ENCODE measurements around the gene MZT2B.
"Not testable (repeated sequence)": the region's sequence is repeated elsewhere in the genome, so short reads cannot be mapped to it uniquely, and the experiment has no call there.

The MZT2B gene

GRCh38 chr2:130202518-130202917 lies 20.5 kb downstream of the MZT2B start:
- peak in 1 of 58 donors; percentile 10 for DNase-seq

GRCh38 chr2:130203150-130203549 lies 21.1 kb downstream of the MZT2B start:
- DNase-seq, result not testable (repeated sequence)

GRCh38 chr2:130207051-130207450 lies 25.0 kb downstream of the MZT2B start:
- not testable (repeated sequence) for DNase-seq

- DNase-seq, result not testable (repeated sequence)
Observed at GRCh38 chr2:130219147-130219546, 37.1 kb downstream of the MZT2B start.

- DNase-seq, result not testable (repeated sequence)
Observed at GRCh38 chr2:130220505-130220904, 38.4 kb downstream of the MZT2B start.

- not testable (repeated sequence) for DNase-seq
Observed at GRCh38 chr2:130222523-130222922, 40.5 kb downstream of the MZT2B start.

- not testable (repeated sequence) for DNase-seq
Observed at GRCh38 chr2:130228005-130228404, 45.9 kb downstream of the MZT2B start.

- not testable (repeated sequence) for DNase-seq
Observed at GRCh38 chr2:130228467-130229160, 46.6 kb downstream of the MZT2B start.

- DNase-seq, result peak in 3 of 58 donors; percentile 12 to 37 (median 33)
Observed at GRCh38 chr2:130229161-130229510, 47.1 kb downstream of the MZT2B start.

- not testable (repeated sequence) for DNase-seq
Observed at GRCh38 chr2:130230376-130230775, 48.3 kb downstream of the MZT2B start.

- not testable (repeated sequence) for DNase-seq
Observed at GRCh38 chr2:130230907-130231306, 48.8 kb downstream of the MZT2B start.

GRCh38 chr2:130231656-130232055 lies 49.6 kb downstream of the MZT2B start:
- no peak for DNase-seq

- DNase-seq, result not testable (repeated sequence)
Observed at GRCh38 chr2:130233066-130233465, 51.0 kb downstream of the MZT2B start.

- DNase-seq, result not testable (repeated sequence)
Observed at GRCh38 chr2:130239581-130239980, 57.5 kb downstream of the MZT2B start.

Measured in anterior cingulate cortex (tissue), 58 donors.